DOHH2 (cell line): ENCODE measurements around the gene ZNF385B.

Experiments
- H3F3A ChIP-seq: fragments of 200-600 bp; sonication (generic), shearing (Covaris generic); 2 replicates; pipeline ENCODE4 v1.6.0; 2016; ENCODE audit warnings: antibody characterized with exemption, mild to moderate bottlenecking; ENCODE audit not compliant: control insufficient read depth, insufficient read depth
- H3K27ac ChIP-seq: fragments of 200-600 bp; sonication (generic); 2 replicates; pipeline ENCODE4 v1.5.1; 2014; ENCODE audit warnings: low read depth, mild to moderate bottlenecking, low read length, moderate library complexity
- H3K27me3 ChIP-seq: fragments of 200-600 bp; sonication (generic); 2 replicates; pipeline ENCODE4 v1.6.1; 2014; ENCODE audit warnings: mild to moderate bottlenecking, low read length, mixed read lengths; ENCODE audit not compliant: control insufficient read depth
- H3K36me3 ChIP-seq: fragments of 200-600 bp; sonication (generic); 2 replicates; pipeline ENCODE4 v1.6.1; 2014; ENCODE audit warnings: mild to moderate bottlenecking, low read length, moderate library complexity, mixed read lengths; ENCODE audit not compliant: control insufficient read depth
- H3K4me1 ChIP-seq: fragments of 200-600 bp; sonication (generic); 2 replicates; pipeline ENCODE4 v1.6.1; 2014; ENCODE audit warnings: mild to moderate bottlenecking, low read length, mixed read lengths; ENCODE audit not compliant: control insufficient read depth
- H3K4me2 ChIP-seq: fragments of 200-600 bp; sonication (generic); 2 replicates; pipeline ENCODE4 v1.6.0; 2014; ENCODE audit warnings: mild to moderate bottlenecking, low read length, moderate library complexity
- H3K4me3 ChIP-seq: fragments of 200-600 bp; sonication (generic); 2 replicates; pipeline ENCODE4 v1.5.1; 2014; ENCODE audit warnings: mild to moderate bottlenecking, low read length, mixed read lengths
- H3K79me2 ChIP-seq: fragments of 200-600 bp; sonication (generic); 2 replicates; pipeline ENCODE4 v1.6.1; 2014; ENCODE audit warnings: mild to moderate bottlenecking, low read length, mixed read lengths; ENCODE audit not compliant: control insufficient read depth
- H3K9me2 ChIP-seq: fragments of 200-600 bp; sonication (generic); replicated peaks from 2 replicates; pipeline ENCODE4 v1.6.1; 2014; ENCODE audit warnings: mild to moderate bottlenecking, low read length, mixed read lengths; ENCODE audit not compliant: control insufficient read depth
- H3K9me3 ChIP-seq: fragments of 200-600 bp; sonication (generic); 2 replicates; pipeline ENCODE4 v1.6.1; 2014; ENCODE audit warnings: antibody characterized with exemption, low read length, mixed read lengths; ENCODE audit not compliant: control insufficient read depth, insufficient read depth
- H4K20me1 ChIP-seq: fragments of 200-600 bp; sonication (generic); 2 replicates; pipeline ENCODE4 v1.6.0; 2014; ENCODE audit warnings: low read depth, mild to moderate bottlenecking, antibody characterized with exemption, low read length, moderate library complexity; ENCODE audit not compliant: control insufficient read depth, insufficient read depth
- EZH2phosphoT487 ChIP-seq: fragments of 200-600 bp; sonication (generic); IDR thresholded peaks from 2 replicates; pipeline ENCODE4 v1.6.1; 2017; ENCODE audit warnings: borderline replicate concordance, mild to moderate bottlenecking, antibody characterized with exemption, low read length, moderate library complexity, mixed read lengths
- TF ChIP-seq, protein P1 (sequence below): fragments of 200-600 bp; sonication (generic); IDR thresholded peaks from one replicate; pipeline ENCODE4 v1.5.1; 2014; ENCODE audit warnings: antibody characterized with exemption, mild to moderate bottlenecking, low read depth, low read length; ENCODE audit not compliant: poor library complexity, severe bottlenecking

The ZNF385B gene

DNA sequence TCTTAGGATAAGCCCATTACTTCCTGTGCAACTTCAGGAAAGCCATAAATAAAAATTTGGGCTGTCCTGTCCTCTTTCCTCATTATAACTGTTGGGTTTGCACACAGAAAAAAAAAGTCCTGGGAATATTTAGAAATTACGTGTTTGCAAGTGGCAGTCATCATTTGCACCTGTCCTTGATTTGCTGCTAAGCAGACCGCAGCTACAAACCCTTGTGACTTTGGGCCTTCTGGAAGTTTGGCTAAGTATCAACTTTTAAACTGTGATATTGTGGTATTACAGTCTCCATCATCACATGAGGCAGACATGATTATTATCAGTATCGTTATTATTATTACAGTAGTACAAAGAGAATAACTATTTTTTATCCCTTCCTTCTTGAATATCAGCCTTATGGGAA lies 336.1 kb downstream of the ZNF385B start:
- no peaks in the 10 kb centered on the region for H3K79me2 ChIP-seq
- H3F3A ChIP-seq: no peaks in the 10 kb centered on the region
- no peaks in the 10 kb centered on the region for H3K9me2 ChIP-seq
- no peaks in the 10 kb centered on the region for H3K9me3 ChIP-seq
- H3K4me2 ChIP-seq: no peak overlapping the region
- TF ChIP-seq EZH2phosphoT487: no peak
- TF ChIP-seq, protein P1, sequence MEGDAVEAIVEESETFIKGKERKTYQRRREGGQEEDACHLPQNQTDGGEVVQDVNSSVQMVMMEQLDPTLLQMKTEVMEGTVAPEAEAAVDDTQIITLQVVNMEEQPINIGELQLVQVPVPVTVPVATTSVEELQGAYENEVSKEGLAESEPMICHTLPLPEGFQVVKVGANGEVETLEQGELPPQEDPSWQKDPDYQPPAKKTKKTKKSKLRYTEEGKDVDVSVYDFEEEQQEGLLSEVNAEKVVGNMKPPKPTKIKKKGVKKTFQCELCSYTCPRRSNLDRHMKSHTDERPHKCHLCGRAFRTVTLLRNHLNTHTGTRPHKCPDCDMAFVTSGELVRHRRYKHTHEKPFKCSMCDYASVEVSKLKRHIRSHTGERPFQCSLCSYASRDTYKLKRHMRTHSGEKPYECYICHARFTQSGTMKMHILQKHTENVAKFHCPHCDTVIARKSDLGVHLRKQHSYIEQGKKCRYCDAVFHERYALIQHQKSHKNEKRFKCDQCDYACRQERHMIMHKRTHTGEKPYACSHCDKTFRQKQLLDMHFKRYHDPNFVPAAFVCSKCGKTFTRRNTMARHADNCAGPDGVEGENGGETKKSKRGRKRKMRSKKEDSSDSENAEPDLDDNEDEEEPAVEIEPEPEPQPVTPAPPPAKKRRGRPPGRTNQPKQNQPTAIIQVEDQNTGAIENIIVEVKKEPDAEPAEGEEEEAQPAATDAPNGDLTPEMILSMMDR: no peak
- H3K27me3 ChIP-seq: no peaks in the 10 kb centered on the region
- no peaks in the 10 kb centered on the region for H3K4me1 ChIP-seq
- no peak overlapping the region for H3K4me3 ChIP-seq
- H3K27ac ChIP-seq: no peak overlapping the region
- no peaks in the 10 kb centered on the region for H4K20me1 ChIP-seq
- no peaks in the 10 kb centered on the region for H3K36me3 ChIP-seq

DNA sequence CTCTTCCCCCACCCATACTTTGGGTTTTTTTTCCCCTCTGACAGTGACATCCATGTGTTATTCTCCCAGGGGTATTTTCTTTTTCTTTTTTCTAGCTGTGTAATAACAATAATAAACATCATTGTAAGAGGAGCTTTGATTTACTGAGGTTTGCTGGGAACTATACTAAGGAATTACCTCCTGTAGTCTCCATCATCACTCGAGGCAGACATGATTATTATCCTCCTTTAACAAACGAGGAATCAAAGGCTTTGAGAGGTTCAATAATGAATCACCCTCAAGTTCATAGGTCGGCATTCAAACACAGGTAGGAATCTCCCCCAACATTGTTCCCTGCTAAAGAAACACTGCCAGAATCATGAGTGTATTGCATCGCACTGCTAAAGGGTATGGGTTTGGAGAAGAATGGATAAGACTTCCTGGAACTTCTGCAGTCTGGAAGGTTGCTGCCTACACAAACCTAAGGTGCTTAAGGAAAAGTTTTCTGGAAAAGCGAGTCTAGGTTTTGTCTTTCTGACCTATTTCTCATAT lies 336.5 kb downstream of the ZNF385B start:
- Histone ChIP-seq H3K4me3 (no peak overlapping the region), H3K27ac (no peak overlapping the region), H3K9me2 (no peaks in the 10 kb centered on the region), H3K4me2 (no peak overlapping the region), H3K27me3 (no peaks in the 10 kb centered on the region), H3K4me1 (no peaks in the 10 kb centered on the region), H3K36me3 (no peaks in the 10 kb centered on the region), H3K79me2 (no peaks in the 10 kb centered on the region), H4K20me1 (no peaks in the 10 kb centered on the region), H3F3A (no peaks in the 10 kb centered on the region), H3K9me3 (no peaks in the 10 kb centered on the region)
- TF ChIP-seq, protein P1: no peak
- TF ChIP-seq EZH2phosphoT487: no peak

DNA sequence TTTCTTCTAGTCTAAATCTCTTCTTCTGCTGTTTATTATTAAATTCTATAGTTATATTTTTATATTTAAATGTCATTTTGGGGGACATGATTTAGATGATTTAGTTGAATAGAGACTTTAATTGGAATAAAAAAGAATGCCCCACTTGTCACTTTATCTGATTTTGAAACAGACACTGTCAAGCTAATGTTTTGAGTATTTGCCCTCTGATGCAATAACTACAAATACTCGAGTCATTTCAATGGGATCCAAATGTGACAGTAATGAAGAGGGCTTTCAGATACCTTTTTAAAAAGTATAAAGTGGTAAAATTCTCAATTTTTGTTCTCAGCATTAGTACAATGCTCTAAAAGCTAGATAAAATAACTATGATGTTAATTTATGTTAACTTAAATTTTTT lies 339.5 kb downstream of the ZNF385B start:
- Histone ChIP-seq H3F3A (no peaks in the 10 kb centered on the region), H3K4me3 (no peak overlapping the region), H3K27me3 (no peaks in the 10 kb centered on the region), H4K20me1 (no peaks in the 10 kb centered on the region), H3K9me2 (no peaks in the 10 kb centered on the region), H3K27ac (no peak overlapping the region), H3K36me3 (no peaks in the 10 kb centered on the region), H3K79me2 (no peaks in the 10 kb centered on the region), H3K4me1 (no peaks in the 10 kb centered on the region), H3K4me2 (no peak overlapping the region), H3K9me3 (no peaks in the 10 kb centered on the region)
- TF ChIP-seq, protein P1: no peak
- TF ChIP-seq EZH2phosphoT487: no peak
